ENCODE data around the gene RASGRF2. TPM values are rescaled to one million over a fixed set of nuclear protein-coding genes. Genes with fewer than 3 reads are reported as not detected.

Gene RASGRF2
- total RNA-seq, 4 donors from 2014 or later = 1.0 to 5.3 (median 1.8) TPM

DNA sequence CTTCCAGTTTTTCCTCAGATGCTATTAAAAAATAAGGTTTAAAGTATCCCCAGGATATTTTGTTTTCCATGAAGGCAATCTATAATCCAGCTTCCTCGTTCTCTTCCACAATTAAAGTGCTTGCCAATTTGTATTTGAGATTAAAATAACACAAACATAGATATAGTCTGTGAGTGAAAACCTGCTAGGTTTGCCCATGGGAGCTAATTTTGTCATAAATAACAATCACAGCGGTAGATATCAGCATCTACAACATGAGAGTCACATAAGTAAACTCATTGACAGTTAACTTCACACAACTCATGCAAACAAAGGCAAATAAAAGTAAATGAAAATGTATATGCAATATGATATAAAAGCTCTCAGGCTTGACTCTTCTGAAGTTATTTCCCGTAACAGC is 29.2 kb upstream of the RASGRF2 start:
- WGBS, 2 donors = 81 to 85% methylated on average over 3 of the region's 3 CpGs
- no peak overlapping the region for H3K4me3 ChIP-seq (ENCODE audit: low read depth, poor library complexity, severe bottlenecking)
- intact Hi-C loops (cut with DNase I; ENCODE audit: low total_unique reads) = no loop called here
- no peak for DNase-seq (ENCODE audit: low spot score in 2 of 2)
- TF ChIP-seq, protein P1, sequence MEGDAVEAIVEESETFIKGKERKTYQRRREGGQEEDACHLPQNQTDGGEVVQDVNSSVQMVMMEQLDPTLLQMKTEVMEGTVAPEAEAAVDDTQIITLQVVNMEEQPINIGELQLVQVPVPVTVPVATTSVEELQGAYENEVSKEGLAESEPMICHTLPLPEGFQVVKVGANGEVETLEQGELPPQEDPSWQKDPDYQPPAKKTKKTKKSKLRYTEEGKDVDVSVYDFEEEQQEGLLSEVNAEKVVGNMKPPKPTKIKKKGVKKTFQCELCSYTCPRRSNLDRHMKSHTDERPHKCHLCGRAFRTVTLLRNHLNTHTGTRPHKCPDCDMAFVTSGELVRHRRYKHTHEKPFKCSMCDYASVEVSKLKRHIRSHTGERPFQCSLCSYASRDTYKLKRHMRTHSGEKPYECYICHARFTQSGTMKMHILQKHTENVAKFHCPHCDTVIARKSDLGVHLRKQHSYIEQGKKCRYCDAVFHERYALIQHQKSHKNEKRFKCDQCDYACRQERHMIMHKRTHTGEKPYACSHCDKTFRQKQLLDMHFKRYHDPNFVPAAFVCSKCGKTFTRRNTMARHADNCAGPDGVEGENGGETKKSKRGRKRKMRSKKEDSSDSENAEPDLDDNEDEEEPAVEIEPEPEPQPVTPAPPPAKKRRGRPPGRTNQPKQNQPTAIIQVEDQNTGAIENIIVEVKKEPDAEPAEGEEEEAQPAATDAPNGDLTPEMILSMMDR (IDR thresholded peaks at IDR 0.05) = no peak
- no peak for TF ChIP-seq POLR2A (IDR thresholded peaks at IDR 0.05)

DNA sequence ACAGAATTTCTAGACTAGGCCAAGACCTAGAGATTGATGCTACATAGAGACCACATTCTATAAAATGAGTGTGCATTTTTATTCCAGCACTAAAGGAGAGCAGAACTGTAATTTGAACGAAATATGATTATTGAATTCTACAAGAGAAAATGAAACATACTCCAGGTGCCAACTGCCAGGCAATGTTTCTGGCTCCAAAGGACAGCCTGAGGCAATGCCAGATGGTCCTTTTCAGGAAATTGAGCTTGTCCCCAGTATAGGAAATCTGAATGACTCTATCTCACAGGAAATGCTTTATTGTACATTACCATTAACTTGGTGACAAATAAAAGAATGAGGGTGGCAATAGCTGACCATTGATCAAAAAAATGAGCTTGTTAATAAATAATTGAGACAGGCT is 28.8 kb upstream of the RASGRF2 start:
- no peak for DNase-seq (ENCODE audit: low spot score in 2 of 2)
- intact Hi-C loops (cut with DNase I; ENCODE audit: low total_unique reads) = no loop called here
- 58 to 68% methylated on average over 1 of the region's 1 CpG for whole genome bisulfite sequencing, 2 donors
- no peak for TF ChIP-seq POLR2A (IDR thresholded peaks at IDR 0.05)
- TF ChIP-seq, protein P1 (IDR thresholded peaks at IDR 0.05) = no peak
- H3K4me3 ChIP-seq (ENCODE audit: low read depth, poor library complexity, severe bottlenecking) = no peak overlapping the region

DNA sequence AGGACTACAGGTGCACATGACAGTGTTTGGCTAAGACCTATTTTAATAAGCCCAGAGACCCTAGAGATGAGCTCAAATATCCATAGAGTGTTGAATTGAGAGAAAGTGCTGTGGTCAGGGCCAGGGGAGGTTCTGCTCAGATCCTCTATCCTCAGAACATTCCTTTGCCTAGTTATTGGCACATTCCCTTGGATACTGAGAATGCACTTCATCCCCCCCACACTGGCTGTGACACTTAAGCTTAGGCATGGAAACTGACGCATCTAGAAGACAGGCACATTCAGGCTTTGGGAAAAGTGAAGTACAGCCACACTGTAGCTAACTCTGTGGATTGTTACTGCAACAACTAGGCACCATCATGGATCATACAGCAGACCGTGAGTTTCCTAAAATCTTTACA is 27.1 kb upstream of the RASGRF2 start:
- WGBS, 2 donors = 95 to 96% methylated on average over 2 of the region's 2 CpGs
- DNase-seq (ENCODE audit: low spot score in 2 of 2) = no peak
- TF ChIP-seq POLR2A (IDR thresholded peaks at IDR 0.05) = no peak
- TF ChIP-seq, protein P1 (IDR thresholded peaks at IDR 0.05) = no peak
- no peak overlapping the region for H3K4me3 ChIP-seq (ENCODE audit: low read depth, poor library complexity, severe bottlenecking)
- intact Hi-C loops (cut with DNase I; ENCODE audit: low total_unique reads) = no loop called here

DNA sequence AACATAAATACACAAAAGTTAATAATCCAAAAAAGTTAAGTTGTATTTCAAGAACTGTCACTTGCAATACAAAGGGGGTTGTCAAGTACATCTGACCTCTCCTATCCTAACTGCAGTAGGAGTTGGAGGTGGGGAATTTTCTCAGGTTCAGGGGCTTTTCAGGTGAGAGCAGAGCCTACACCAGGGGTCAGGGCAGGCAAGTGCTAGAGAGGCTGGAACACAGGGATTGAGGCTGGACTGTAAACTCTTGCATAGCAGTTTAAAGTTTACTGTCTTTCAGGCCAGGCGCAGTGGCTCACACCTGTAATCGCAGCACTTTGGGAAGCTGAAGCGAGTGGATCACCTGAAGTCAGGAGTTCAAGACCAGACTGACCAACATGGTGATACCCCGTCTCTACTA is 25.4 kb upstream of the RASGRF2 start:
- no peak for DNase-seq (ENCODE audit: low spot score in 2 of 2)

DNA sequence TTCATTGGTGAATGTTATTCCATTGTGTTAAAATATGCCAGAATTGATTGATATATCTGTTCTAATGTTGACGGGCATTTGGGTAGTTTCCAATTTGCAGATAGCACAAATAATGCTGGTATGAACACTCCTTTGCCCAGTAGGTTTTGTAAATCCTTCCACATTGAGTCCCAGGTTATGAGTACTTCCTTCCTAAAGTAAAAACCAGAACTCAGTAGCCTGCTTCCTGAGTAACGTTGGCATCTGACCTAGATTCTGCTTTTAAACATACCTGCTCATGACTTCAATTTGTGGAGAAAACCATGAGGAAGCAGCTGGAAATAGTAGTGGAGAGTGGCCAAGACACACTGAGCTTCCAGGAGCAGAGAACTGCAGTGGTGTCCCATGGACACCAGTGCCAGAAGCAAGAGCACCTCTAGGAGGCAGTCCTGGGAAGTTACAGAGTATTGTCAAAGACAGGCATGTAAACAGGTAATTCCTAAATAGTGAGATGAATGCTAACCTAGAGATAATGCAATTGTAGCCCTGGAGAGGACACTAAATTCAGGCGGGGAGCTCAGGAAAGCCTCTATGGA is 24.3 kb upstream of the RASGRF2 start:
- H3K4me3 ChIP-seq (ENCODE audit: low read depth, poor library complexity, severe bottlenecking) = no peak overlapping the region
- WGBS, 2 donors = 44 to 48% methylated on average over 3 of the region's 3 CpGs
- TF ChIP-seq POLR2A (IDR thresholded peaks at IDR 0.05) = no peak
- TF ChIP-seq, protein P1 (IDR thresholded peaks at IDR 0.05) = no peak
- no peak for DNase-seq (ENCODE audit: low spot score in 2 of 2)
- intact Hi-C loops (cut with DNase I; ENCODE audit: low total_unique reads) = no loop called here

More for the DNA sequence above, 25.4 kb upstream of the RASGRF2 start:
- TF ChIP-seq POLR2A (IDR thresholded peaks at IDR 0.05) = no peak
- TF ChIP-seq, protein P1 (IDR thresholded peaks at IDR 0.05) = no peak
- intact Hi-C loops (cut with DNase I; ENCODE audit: low total_unique reads) = no loop called here
- 96 to 98% methylated on average over 4 of the region's 4 CpGs for WGBS, 2 donors
- H3K4me3 ChIP-seq (ENCODE audit: low read depth, poor library complexity, severe bottlenecking) = no peak overlapping the region

DNA sequence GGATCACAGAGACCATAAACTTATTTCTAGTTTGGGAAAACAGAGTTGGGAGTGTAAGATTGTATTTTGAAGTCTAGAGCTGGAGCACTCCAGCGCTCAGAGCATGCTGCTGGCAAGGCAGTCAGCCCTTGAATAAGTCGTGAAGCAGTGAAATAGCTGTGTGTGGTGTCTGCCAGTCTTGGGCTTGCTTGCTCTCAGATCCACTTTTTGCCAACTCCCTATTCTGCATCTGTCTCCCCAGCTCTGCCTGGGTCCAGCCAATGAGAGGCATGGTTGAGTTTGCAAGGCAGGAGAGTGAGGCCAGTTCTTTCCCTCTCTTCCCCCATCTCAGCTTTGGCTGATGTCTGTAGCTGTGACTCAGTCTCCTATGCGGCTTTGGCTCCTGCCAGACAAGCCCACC is 23.3 kb upstream of the RASGRF2 start:
- intact Hi-C loops (cut with DNase I; ENCODE audit: low total_unique reads) = no loop called here
- 82 to 88% methylated on average over 3 of the region's 3 CpGs for WGBS, 2 donors
- TF ChIP-seq, protein P1 (IDR thresholded peaks at IDR 0.05) = no peak
- no peak for TF ChIP-seq POLR2A (IDR thresholded peaks at IDR 0.05)
- no peak for DNase-seq (ENCODE audit: low spot score in 2 of 2)
- H3K4me3 ChIP-seq (ENCODE audit: low read depth, poor library complexity, severe bottlenecking) = no peak overlapping the region
